CD4-positive, alpha-beta T cell treated with Interleukin-15 for 1 hour (primary cell): ENCODE results near the gene ZIC1.

Experiments
- DNase-seq: peaks from one replicate; pipeline ENCODE4 v3.0.0-alpha.2; 2020

The ZIC1 gene

GRCh38 chr3:147411815-147412241 lies 2.7 kb downstream of the ZIC1 start:
- DNase-seq, result no peak

GRCh38 chr3:147412261-147412916 lies 3.2 kb downstream of the ZIC1 start:
- no peak for DNase-seq

- DNase-seq, result no peak
These were observed 3.9 kb downstream of the ZIC1 start for GRCh38 chr3:147412917-147413685.

DNA sequence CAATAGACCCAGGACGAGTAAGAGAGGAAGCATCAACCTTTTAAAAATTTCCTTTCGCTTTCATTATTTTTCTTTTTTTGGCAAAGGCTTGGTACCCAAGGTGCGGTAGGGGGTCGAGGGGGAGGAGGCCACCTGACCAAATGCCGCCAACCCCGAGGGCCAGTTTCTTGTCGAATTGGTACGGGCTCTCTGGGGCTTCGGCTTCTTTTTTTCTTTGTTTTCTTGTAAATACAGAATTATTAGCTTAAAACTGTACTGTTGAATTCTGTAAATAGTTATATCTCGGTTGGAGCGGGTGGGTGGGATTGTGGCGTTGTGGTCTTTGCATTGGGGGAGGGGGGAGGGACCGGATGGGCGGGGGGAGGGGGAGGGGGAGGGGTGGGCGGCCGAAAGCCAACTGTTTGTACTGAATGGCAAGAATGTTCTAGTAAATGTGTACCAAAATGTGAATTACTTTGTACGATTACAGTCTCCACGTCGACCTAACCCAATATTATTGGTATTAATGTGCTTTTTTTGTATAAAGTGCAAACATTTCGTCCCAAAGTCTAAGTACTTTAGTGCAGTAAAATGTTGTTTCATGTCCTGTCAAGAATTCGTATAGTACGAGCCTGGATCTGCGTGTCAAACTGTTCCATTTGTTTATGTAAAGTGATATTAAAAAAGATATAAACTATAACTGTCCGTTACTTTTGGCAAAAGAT lies 4.7 kb downstream of the ZIC1 start:
- DNase-seq, result no peak

GRCh38 chr3:147414390-147415138 lies 5.4 kb downstream of the ZIC1 start:
- DNase-seq, result no peak

GRCh38 chr3:147415286-147415685 lies 6.1 kb downstream of the ZIC1 start:
- DNase-seq, result no peak

- no peak for DNase-seq
These were observed 6.7 kb downstream of the ZIC1 start for GRCh38 chr3:147415874-147416273.

DNA sequence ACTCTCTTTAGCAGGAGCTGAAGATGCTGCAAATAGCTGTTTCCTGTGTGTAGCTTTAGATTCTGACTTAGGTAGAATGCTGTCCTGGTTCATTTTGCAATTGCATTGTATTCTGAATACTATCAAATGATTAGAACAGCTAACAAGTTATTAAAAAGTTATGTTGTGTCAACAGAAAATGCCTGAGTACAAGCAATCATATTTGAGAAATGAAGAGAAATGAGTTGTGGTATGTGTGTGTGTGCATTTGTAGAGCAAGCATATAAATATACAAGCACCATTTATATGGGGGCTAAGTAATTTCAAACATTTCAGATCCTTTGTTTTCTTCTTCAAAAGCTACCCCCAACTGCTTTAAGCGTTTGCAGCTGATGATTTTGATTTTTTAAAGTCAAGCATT lies 7.8 kb downstream of the ZIC1 start:
- DNase-seq, result no peak

DNA sequence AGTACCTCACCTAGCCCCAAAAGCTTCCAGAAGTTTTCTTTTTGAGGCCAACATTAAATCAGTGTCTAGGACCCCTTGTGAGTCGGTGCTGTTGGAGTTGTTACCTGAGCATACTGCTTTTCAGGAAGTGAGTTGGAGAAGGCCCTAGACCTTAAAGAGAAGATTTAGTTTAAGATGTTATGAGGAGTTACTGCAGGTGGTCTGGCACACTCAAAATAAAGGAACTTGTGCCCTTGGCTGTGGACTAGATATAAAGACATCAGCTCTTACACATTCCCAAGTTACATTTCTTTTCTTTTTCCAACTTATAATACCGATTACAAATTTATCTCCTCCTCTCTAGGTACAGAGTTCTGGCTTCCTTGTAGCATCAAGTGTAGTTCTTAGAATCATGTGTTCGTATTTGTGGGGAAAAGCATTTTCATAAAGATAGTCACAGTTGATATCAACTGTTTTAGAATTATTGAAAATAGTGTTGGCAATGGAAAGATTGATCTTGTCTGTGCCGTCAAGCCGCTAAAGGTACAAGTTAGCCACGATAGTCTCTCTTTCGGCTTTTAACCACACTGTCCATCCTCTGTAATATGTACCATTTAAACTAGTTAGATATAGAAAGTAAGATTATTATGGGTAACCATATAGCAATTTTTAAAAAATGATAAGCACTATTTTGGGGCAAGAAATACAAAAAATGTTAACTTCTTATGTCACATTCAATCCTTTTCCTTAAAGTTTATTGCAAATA lies 8.6 kb downstream of the ZIC1 start:
- DNase-seq, result no peak

DNA sequence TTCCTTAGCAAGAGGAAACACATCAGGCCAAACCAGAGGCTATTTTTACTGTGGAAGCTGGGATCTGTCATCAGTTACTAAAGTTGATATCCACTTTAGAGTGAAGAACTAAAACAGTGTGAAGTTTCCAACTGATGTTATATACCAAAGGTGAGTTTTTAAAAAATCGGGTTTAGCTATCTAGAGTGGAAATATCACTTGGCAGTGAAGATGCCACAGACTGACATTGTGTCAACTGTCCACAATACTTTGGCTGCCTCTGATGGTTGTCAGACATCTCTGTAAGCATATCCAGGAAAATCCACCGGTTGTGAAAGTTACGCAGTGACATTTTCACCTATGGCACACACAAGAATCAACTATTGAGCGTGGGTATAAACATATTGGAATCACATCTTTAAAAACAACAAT lies 9.2 kb downstream of the ZIC1 start:
- DNase-seq, result no peak

DNA sequence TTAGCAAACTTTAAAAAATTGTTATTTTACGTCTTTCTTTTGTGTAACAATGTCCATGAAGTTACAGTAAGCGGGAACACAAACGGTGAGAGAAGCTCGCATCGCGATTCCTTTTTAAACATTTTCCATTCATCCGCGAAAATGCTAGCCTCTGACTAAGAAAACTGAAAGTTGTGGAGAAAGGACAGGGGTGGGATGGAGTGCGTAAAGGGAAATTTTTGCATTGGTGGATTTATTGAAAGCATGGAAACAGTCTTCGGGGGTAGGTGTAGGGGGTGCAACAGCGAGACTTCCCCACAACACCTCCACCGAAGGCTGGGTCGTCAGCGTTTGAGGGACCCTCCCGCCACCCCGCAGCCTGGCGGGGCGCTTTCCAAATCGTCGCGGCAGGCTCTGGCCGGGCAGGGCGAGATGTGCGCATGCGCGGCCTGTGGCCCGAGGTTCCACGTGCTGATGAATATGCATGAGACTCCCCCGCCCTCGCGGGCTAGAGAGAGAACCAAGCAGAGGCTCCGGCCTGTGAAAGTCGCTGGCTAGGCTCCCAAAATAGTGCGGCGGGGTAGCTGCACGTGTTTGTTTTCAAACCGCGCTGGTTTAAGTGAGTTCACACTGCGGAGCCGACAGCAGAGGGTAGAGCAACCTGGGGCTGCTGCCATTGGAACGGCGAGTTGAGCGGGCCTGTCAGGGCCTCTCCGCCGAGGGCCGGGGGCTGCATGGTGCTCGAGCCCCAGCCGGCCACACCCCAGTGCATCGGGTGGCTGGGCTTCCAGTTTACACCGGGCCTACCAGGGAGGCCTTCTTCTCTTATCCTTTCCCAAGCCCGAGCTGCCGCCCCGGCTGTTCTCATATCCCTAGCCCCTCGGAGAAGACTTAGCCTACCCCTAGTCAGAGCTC lies 9.9 kb downstream of the ZIC1 start:
- DNase-seq, result no peak

- no peak for DNase-seq
These were observed 10.6 kb downstream of the ZIC1 start for GRCh38 chr3:147419781-147420224.

- no peak for DNase-seq
These were observed 11.4 kb downstream of the ZIC1 start for GRCh38 chr3:147420353-147421183.

DNA sequence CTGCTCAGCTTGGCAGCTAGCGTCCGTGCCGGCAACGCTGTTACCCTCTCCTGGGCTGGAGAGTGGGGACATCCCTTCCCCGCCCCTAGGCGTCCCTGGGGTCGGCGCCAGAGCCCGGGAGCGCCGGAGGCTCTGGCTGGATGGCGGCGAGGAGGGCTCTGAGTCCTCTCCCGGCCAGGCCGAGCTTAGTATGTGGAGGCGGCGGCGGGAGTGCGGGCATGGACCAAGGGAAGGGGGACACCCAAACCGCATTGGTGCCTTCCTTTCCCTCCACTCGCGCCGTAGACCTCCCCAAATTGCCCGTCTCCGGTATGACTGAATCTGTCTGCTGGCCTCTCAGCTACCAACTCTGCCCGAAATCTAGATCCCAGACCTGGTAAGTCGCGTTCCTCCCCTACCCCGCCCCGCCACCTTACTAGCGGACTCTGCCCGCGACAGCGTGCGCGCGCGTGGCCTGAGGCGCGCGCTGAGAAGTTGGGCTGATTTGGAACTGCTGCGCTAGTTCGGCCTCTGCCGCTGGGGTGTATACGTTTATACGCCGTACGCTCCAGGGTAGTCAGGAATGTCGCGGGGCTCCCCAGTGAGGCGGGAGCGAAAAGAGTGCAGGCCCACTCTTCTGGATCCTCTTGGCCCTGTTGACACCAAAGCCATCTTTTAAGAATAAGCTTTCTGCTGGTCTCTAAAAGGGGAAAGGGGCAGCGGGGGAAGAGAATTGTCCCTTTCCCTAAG lies 12.2 kb downstream of the ZIC1 start:
- DNase-seq, result no peak

- DNase-seq, result no peak
These were observed 13.0 kb downstream of the ZIC1 start for GRCh38 chr3:147422196-147422595.

DNA sequence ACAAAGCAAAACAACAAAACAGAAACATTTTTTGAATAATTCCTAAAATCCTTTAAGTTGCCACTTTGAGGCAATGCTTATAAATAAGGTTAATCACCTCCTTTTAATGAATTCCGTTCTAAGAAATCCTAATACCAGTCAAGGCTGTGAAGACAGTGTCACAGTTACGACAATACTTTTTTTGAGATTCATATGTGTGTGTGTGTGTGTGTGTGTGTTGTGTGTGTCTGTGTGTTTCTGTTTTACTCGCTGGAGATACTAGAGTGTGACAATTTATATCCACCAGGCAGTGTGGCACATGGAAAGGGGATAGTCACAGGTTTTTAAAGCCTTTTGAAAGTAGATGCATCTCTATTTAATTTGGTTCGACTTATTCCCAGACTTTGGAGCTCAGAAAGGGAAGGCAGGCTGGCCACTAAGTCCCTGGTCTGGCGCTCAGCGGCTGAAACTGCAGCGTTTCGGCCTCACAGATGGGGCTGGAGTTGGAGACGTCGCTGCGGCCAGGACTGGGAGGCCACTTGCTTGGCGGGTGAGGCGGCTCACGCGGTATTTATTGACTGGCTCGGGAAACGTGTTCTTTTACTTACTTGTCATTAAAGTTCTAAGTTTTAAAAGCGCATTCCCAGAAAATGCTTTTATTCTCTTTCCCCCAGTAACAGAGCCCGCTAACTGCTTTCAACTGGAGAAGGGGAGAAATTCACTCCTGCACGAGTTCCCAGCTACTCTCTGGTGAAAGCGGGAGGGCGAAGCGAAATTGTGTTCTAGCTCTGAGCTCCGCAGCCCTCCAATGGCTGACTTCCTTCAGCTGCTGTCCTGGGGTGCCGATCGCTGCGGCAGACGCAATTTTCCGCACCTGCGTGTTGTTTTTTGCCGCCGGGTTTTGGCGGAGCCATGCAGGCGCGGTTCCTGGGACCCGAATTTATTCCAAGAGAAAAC lies 13.7 kb downstream of the ZIC1 start:
- DNase-seq, result no peak

- DNase-seq, result no peak
These were observed 14.3 kb downstream of the ZIC1 start for GRCh38 chr3:147423537-147423797.

GRCh38 chr3:147423798-147424580 lies 14.8 kb downstream of the ZIC1 start:
- DNase-seq, result no peak
